SK-N-SH treated with all-trans-retinoic acid at 6 μM for 48 hours (cell line): ENCODE measurements around the gene GGCX.

Experiments used
- ATAC-seq: fragments of 200-7000 bp; cut with Tn5 transposase; 3 replicates; pipeline ENCODE4 v1.9.1; 2020; ENCODE audit warnings: mild to moderate bottlenecking, moderate library complexity
- ARNTL ChIP-seq: fragments of 450-650 bp; formaldehyde crosslinking; IDR thresholded peaks from 2 replicates; pipeline ENCODE4 v1.5.0; 2020; ENCODE audit warnings: low read depth, mild to moderate bottlenecking, moderate library complexity, borderline replicate concordance
- CREB5 ChIP-seq: fragments of 250-450 bp; sonication (Bioruptor Pico); IDR thresholded peaks from 2 replicates; pipeline ENCODE4 v1.5.1; 2020; ENCODE audit warnings: low read depth, mild to moderate bottlenecking, moderate library complexity
- CSDC2 ChIP-seq: fragments of 250-450 bp; sonication (Bioruptor Pico); IDR thresholded peaks from 2 replicates; pipeline ENCODE4 v1.5.0; 2020; ENCODE audit warnings: mild to moderate bottlenecking, moderate library complexity
- CSRNP3 ChIP-seq: fragments of 250-450 bp; sonication (Bioruptor Pico); IDR thresholded peaks from 2 replicates; pipeline ENCODE4 v1.5.1; 2021; ENCODE audit warnings: mild to moderate bottlenecking, moderate library complexity
- ESRRG ChIP-seq: fragments of 250-450 bp; sonication (Bioruptor Pico); IDR thresholded peaks from 2 replicates; pipeline ENCODE4 v1.6.1; 2021; ENCODE audit warnings: mild to moderate bottlenecking
- GLIS3 ChIP-seq: fragments of 250-450 bp; sonication (Bioruptor Pico); IDR thresholded peaks from 2 replicates; pipeline ENCODE4 v1.5.0; 2020; ENCODE audit warnings: mild to moderate bottlenecking, moderate library complexity
- OSR1 ChIP-seq: fragments of 250-450 bp; sonication (Bioruptor Pico); IDR thresholded peaks from 2 replicates; pipeline ENCODE4 v1.8.0; 2022; ENCODE audit warnings: moderate library complexity, mild to moderate bottlenecking, inconsistent platforms
- POU6F1 ChIP-seq: fragments of 250-450 bp; sonication (Bioruptor Pico); IDR thresholded peaks from 2 replicates; pipeline ENCODE4 v1.8.0; 2021; ENCODE audit warnings: low read depth, mild to moderate bottlenecking, moderate library complexity, borderline replicate concordance
- PPARA ChIP-seq: fragments of 250-450 bp; sonication (Bioruptor Pico); IDR thresholded peaks from 2 replicates; pipeline ENCODE4 v1.5.0; 2020; ENCODE audit warnings: mild to moderate bottlenecking, borderline replicate concordance
- RARB ChIP-seq: fragments of 250-450 bp; sonication (Bioruptor Pico); IDR thresholded peaks from 2 replicates; pipeline ENCODE4 v1.8.0; 2021; ENCODE audit warnings: mild to moderate bottlenecking, moderate library complexity
- SNAI2 ChIP-seq: fragments of 250-450 bp; sonication (Bioruptor Pico); IDR thresholded peaks from 2 replicates; pipeline ENCODE4 v1.5.0; 2020; ENCODE audit warnings: mild to moderate bottlenecking, moderate library complexity
- TCF4 ChIP-seq: fragments of 250-450 bp; sonication (Bioruptor Pico); IDR thresholded peaks from 2 replicates; pipeline ENCODE4 v1.8.0; 2021; ENCODE audit warnings: mild to moderate bottlenecking, moderate library complexity, borderline replicate concordance
- TOX ChIP-seq: fragments of 250-450 bp; sonication (Bioruptor Pico); IDR thresholded peaks from 2 replicates; pipeline ENCODE4 v1.8.0; 2021; ENCODE audit warnings: mild to moderate bottlenecking, moderate library complexity, borderline replicate concordance
- ZC3H10 ChIP-seq: fragments of 250-450 bp; sonication (Bioruptor Pico); IDR thresholded peaks from 2 replicates; pipeline ENCODE4 v1.5.1; 2021; ENCODE audit warnings: mild to moderate bottlenecking, moderate library complexity
- ZFP3 ChIP-seq: fragments of 250-450 bp; sonication (Bioruptor Pico); IDR thresholded peaks from 2 replicates; pipeline ENCODE4 v1.5.0; 2020; ENCODE audit warnings: mild to moderate bottlenecking, moderate library complexity
- ZFP30 ChIP-seq: fragments of 450-650 bp; formaldehyde crosslinking; IDR thresholded peaks from 2 replicates; pipeline ENCODE4 v1.5.0; 2022; ENCODE audit warnings: mild to moderate bottlenecking, moderate library complexity
- ZNF565 ChIP-seq: fragments of 450-650 bp; formaldehyde crosslinking; conservative IDR thresholded peaks from 2 replicates; pipeline ENCODE4 v1.5.0; 2020; ENCODE audit warnings: low read depth, mild to moderate bottlenecking, moderate library complexity
- ZNF70 ChIP-seq: fragments of 450-650 bp; formaldehyde crosslinking; IDR thresholded peaks from 2 replicates; pipeline ENCODE4 v1.5.0; 2020; ENCODE audit warnings: mild to moderate bottlenecking, moderate library complexity
- ZNF8 ChIP-seq: fragments of 450-650 bp; formaldehyde crosslinking; IDR thresholded peaks from 2 replicates; pipeline ENCODE4 v1.5.0; 2020; ENCODE audit warnings: mild to moderate bottlenecking, moderate library complexity

The GGCX gene

GRCh38 chr2:85537600-85538506 is 23.4 kb downstream of the GGCX start:
- TF ChIP-seq PPARA (no peak), SNAI2 (CRISPR knock-in tag) (0 out of 2 replicates have a peak, but pooled peaks have one; percentile 29), GLIS3 (CRISPR knock-in tag) (peak; percentile 28; the same call in 1 of the 2 replicates), ZNF8 (CRISPR knock-in tag) (no peak), OSR1 (no peak), ZFP3 (CRISPR knock-in tag) (peak; percentile 43; the same call in 1 of the 2 replicates), ZNF70 (CRISPR knock-in tag) (peak; percentile 68; the same call in 1 of the 2 replicates), CREB5 (CRISPR knock-in tag) (peak; percentile 22; the same call in 1 of the 2 replicates), ARNTL (CRISPR knock-in tag) (0 out of 2 replicates have a peak, but pooled peaks have one; percentile 10)
- peak; percentile 26 for ATAC-seq

GRCh38 chr2:85536479-85536878 is 24.8 kb downstream of the GGCX start:
- TF ChIP-seq ZNF565 (CRISPR knock-in tag) (no peak), ZNF70 (CRISPR knock-in tag) (peak; percentile 44; the same call in 1 of the 2 replicates)
- ATAC-seq = peak; percentile 5; the same call in 1 of the 3 replicates

- ATAC-seq = no peak
- TF ChIP-seq ZNF70 (CRISPR knock-in tag) (no peak), ZC3H10 (no peak), CSRNP3 (no peak), CREB5 (CRISPR knock-in tag) (no peak), RARB (CRISPR knock-in tag) (no peak), OSR1 (no peak), GLIS3 (CRISPR knock-in tag) (no peak), ZNF565 (CRISPR knock-in tag) (no peak), ZNF8 (CRISPR knock-in tag) (no peak), POU6F1 (CRISPR knock-in tag) (no peak), TCF4 (CRISPR knock-in tag) (no peak), CSDC2 (no peak), PPARA (no peak)
These were observed 26.4 kb downstream of the GGCX start for GRCh38 chr2:85534881-85535280.

GRCh38 chr2:85534099-85534498 is 27.2 kb downstream of the GGCX start:
- no peak for TF ChIP-seq ESRRG (CRISPR knock-in tag)
- no peak for TF ChIP-seq CSRNP3
- no peak for TF ChIP-seq ZFP30 (CRISPR knock-in tag)
- no peak for TF ChIP-seq TOX
- no peak for TF ChIP-seq ZNF8 (CRISPR knock-in tag)
- no peak for TF ChIP-seq ARNTL (CRISPR knock-in tag)
- TF ChIP-seq CSDC2 = no peak
- no peak for TF ChIP-seq TCF4 (CRISPR knock-in tag)
- no peak for TF ChIP-seq ZNF565 (CRISPR knock-in tag)
- no peak for TF ChIP-seq ZNF70 (CRISPR knock-in tag)
- no peak for TF ChIP-seq CREB5 (CRISPR knock-in tag)
- TF ChIP-seq RARB (CRISPR knock-in tag) = no peak
- TF ChIP-seq OSR1 = no peak
- no peak for TF ChIP-seq POU6F1 (CRISPR knock-in tag)
- TF ChIP-seq, all 23 proteins: peak for 0
- no peak for ATAC-seq
